BJ (cell line): ENCODE data around the gene DCAF8L2. TPM values are rescaled to one million over a fixed set of nuclear protein-coding genes. Genes with fewer than 3 reads are reported as not detected.
"Not testable (repeated sequence)": the region's sequence is repeated elsewhere in the genome, so short reads cannot be mapped to it uniquely, and the experiment has no call there.

Experiments used
- CTCF ChIA-PET: fragments of 350-600 bp; formaldehyde crosslinking; extraction: SDS; loops from one replicate; lab custom pipeline; 2021; ENCODE audit warnings: antibody characterized with exemption, inconsistent platforms; lab: Yijun Ruan, JAX
- POLR2A ChIA-PET: fragments of 300-600 bp; sonication (Branson Sonifier 250); formaldehyde crosslinking; extraction: SDS; loops from one replicate; lab custom pipeline; 2021; ENCODE audit warnings: antibody characterized with exemption; lab: Charles Lee
- DNase-seq: peaks from one replicate; pipeline ENCODE4 v3.0.0-alpha.2; 2011; ENCODE audit warnings: low read depth
- H3K27me3 ChIP-seq: 2 replicates; pipeline ENCODE4 v1.6.0; 2011; ENCODE audit warnings: low read length; ENCODE audit not compliant: control insufficient read depth, insufficient read depth
- H3K36me3 ChIP-seq: 2 replicates; pipeline ENCODE4 v1.5.1; 2011; ENCODE audit warnings: low read length; ENCODE audit not compliant: control insufficient read depth, insufficient read depth
- H3K4me3 ChIP-seq: 2 replicates; pipeline ENCODE4 v1.5.1; 2011; ENCODE audit warnings: low read depth, mild to moderate bottlenecking, control low read depth, low read length
- polyA plus RNA-seq: library from polyadenylated mRNA; depleted of rRNA; stranded (reverse); fragments of >200 nt; gene quantifications from 2 replicates; pipeline ENCODE4 v1.2.3, GENCODE V29; 2011
- TF ChIP-seq, protein P1 (sequence below): IDR thresholded peaks from 2 replicates; pipeline ENCODE4 v1.5.1; 2011; ENCODE audit warnings: low read depth, mild to moderate bottlenecking, control low read depth, inconsistent platforms, low read length, moderate library complexity; ENCODE audit not compliant: insufficient read depth

Gene DCAF8L2
- polyA plus RNA-seq, 1 experiment: not detected

- ChIA-PET CTCF (no interaction called here), POLR2A (no interaction called here)
- H3K36me3 ChIP-seq: no peaks in the 10 kb centered on the region
- no peaks in the 10 kb centered on the region for H3K27me3 ChIP-seq
- TF ChIP-seq, protein P1, sequence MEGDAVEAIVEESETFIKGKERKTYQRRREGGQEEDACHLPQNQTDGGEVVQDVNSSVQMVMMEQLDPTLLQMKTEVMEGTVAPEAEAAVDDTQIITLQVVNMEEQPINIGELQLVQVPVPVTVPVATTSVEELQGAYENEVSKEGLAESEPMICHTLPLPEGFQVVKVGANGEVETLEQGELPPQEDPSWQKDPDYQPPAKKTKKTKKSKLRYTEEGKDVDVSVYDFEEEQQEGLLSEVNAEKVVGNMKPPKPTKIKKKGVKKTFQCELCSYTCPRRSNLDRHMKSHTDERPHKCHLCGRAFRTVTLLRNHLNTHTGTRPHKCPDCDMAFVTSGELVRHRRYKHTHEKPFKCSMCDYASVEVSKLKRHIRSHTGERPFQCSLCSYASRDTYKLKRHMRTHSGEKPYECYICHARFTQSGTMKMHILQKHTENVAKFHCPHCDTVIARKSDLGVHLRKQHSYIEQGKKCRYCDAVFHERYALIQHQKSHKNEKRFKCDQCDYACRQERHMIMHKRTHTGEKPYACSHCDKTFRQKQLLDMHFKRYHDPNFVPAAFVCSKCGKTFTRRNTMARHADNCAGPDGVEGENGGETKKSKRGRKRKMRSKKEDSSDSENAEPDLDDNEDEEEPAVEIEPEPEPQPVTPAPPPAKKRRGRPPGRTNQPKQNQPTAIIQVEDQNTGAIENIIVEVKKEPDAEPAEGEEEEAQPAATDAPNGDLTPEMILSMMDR: no peak
- H3K4me3 ChIP-seq: no peak overlapping the region
- DNase-seq: no peak
These were observed 141.8 kb downstream of the DCAF8L2 start for GRCh38 chrX:27731962-27732361.

GRCh38 chrX:27735914-27736313 lies 145.8 kb downstream of the DCAF8L2 start:
- H3K4me3 ChIP-seq: no peak overlapping the region
- ChIA-PET POLR2A (no interaction called here), CTCF (no interaction called here)
- TF ChIP-seq, protein P1: no peak
- no peaks in the 10 kb centered on the region for H3K36me3 ChIP-seq
- H3K27me3 ChIP-seq: no peaks in the 10 kb centered on the region
- no peak for DNase-seq

DNA sequence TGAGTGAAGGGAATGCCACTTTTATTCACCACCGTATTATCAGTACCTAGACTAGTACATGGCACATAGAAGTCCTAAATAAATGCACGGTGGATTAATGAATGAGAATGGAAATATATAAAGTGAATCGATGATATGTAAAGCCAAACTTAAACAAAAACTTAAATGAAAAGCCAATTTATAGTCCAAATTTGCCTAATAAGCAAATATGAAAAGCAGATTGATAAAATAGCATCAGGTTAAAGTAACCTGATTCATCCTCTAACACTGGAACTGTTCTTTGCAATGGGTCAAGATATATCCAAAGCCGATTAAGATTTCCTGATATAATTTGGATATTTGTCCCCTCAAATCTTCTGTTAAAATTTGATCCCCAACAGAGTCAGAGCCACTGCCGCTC lies 150.8 kb downstream of the DCAF8L2 start:
- Histone ChIP-seq H3K4me3 (no peak overlapping the region), H3K36me3 (no peaks in the 10 kb centered on the region), H3K27me3 (no peaks in the 10 kb centered on the region)
- no peak for DNase-seq
- ChIA-PET POLR2A (no interaction called here), CTCF (no interaction called here)
- TF ChIP-seq, protein P1: no peak

DNA sequence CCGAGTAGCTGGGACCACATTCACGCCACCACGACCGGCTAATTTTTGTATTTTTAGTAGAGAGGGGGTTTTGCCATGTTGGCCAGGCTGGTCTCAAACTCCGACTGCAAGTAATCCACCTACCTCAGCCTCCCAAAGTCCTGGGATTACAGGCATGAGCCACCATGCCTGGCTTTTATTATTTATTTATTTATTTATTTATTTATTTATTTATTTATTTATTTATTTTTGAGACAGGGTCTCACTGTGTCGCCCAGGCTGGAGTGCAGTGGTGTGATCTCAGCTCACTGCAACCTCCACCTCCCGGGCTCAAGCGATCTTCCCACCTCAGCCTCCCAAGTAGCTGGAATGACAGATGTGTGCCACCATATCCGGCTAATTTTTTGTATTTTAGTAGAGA lies 153.4 kb downstream of the DCAF8L2 start:
- CTCF ChIA-PET: not testable (repeated sequence)

GRCh38 chrX:27746516-27746915 lies 156.4 kb downstream of the DCAF8L2 start:
- TF ChIP-seq, protein P1: no peak
- CTCF ChIA-PET: no interaction called here
- Histone ChIP-seq H3K27me3 (no peaks in the 10 kb centered on the region), H3K36me3 (no peaks in the 10 kb centered on the region), H3K4me3 (no peak overlapping the region)
- POLR2A ChIA-PET: no interaction called here
- no peak for DNase-seq

More for the DNA sequence above, 153.4 kb downstream of the DCAF8L2 start:
- DNase-seq, POLR2A ChIA-PET, H3K27me3 ChIP-seq, H3K4me3 ChIP-seq, H3K36me3 ChIP-seq: not testable (repeated sequence)

DNA sequence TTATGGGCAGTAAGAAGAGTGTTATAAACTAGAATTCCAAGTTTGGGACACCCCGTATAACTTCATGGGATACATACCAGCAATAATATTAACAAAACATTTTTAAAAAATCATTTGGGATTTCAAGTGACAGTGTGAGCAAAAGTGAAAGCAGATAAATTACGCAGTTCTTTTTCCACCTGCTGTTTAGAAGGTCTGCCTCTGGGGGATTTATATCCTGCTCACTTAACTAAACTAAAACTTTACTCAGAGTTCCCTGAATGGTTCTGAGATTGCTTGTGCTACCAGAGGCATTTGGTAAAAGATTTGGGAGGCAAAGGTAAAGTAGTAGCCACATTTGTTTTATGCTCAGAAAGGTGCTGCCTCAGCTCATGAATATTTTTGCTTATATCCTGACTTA lies 160.2 kb downstream of the DCAF8L2 start:
- H3K36me3 ChIP-seq, CTCF ChIA-PET, DNase-seq, H3K4me3 ChIP-seq, H3K27me3 ChIP-seq, POLR2A ChIA-PET: not testable (repeated sequence)
